HuH-7 (cell line): ENCODE results near the gene HMGXB3.

ENCODE experiments used
- DNase-seq: peaks from one replicate; pipeline ENCODE4 v3.0.0; 2011; ENCODE audit warnings: low spot score

Gene HMGXB3

DNA sequence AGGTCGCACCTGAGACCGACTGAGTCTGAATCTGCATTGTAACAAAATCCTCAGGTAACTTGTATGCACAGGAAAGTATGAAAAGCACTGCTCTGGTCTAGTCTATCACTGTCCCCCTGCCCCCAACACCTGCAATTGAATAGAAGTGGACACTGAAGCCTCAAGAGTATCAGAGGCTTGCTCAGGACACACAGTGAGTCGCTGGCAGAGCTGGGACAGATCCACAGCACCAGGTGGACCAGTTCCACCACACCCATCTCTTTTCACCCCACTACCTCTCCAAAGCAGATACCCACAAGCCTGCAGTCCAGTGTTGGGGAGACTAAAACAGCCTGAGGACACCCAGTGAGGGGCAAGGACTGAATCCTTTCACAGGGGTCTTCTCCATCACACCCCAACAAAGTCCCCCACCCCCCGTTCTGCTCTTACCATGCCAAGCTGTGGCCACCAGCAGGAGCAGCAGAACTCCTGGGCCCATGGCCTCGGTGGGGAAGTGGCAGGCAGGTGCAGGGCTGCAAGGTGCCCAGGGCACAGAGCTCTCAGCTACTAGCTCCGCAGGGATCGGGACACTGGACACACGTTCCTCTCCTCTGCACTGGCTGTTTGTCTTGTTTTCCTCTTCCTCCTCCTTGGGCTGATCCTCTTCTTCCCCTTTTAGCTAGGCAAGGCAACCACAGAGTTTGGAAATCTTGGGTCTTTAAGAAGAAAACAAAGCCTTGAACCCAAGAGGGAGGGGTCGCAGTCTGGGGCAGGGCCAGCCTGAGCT is 85.6 kb downstream of the HMGXB3 start, which contains the start of gene CSF1R:
TSS of gene CSF1R (minus strand) at position 605 of the 766 bp plus-strand sequence. CDS start at position 478, 127 bp downstream.
- DNase-seq = no peak

GRCh38 chr5:150092159-150092787 is 91.7 kb downstream of the HMGXB3 start:
- no peak for DNase-seq

- DNase-seq = no peak
Observed at GRCh38 chr5:150097152-150097551, 96.6 kb downstream of the HMGXB3 start.

DNA sequence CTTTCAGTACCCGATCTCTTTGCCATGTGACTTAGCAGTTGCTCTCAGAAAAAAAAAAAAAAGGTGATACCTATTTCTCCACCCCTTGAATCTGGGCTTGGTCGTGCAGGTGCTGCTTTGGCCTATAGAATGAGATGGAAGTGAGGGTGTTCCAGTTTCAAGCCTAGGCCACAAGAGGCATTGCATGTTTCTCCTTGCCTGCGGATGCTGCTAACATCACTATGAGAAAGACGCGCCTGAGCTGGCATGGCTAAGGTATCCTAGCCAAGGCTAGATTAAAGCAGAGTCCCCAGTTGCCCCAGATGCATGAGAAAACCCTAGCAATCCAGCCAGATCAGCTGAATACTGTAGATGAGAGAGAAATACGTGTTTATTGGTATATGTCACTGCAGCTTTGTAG is 100.5 kb downstream of the HMGXB3 start:
- DNase-seq = no peak
